ENCODE data around the gene CIRBP. TPM values are rescaled to one million over a fixed set of nuclear protein-coding genes. Genes with fewer than 3 reads are reported as not detected.

The CIRBP gene
- total and polyA plus RNA-seq, 9 of the 15 experiments (the other 6 are each of a cell fraction or from before 2014, with no cell fraction given), result 20.5 to 327 (median 176) TPM

DNA sequence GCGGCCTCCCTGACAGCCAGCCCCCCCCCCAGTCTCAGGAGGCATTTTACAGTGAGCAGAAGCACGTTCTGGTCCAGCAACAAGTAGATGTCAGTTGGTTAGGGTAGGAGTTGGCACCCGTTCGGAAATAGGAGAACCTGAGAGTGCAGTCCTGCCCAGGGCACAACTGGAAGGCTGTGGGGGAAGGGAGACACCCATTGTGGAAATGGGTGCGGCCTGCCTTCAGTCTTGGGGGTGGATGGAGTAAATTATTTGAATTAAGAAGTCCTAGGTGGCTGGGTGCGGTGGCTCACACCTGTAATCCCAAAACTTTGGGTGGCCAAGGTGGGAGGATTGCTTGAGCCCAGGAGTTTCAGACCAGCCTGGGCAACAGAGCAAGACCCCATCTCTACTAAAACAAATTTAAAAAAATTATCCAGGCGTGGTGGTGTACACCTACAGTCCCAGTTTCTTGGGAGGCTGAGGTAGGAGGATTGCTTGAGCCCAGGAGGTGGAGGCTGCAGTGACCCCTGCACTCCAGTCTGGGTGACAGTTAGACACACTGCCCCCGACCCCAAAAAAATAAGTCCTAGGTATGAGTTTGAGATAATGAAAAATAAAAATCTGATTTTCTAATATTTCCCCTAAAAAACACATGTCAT lies 1.2 kb downstream of the CIRBP start (continued):
- TF ChIP-seq, protein P1, sequence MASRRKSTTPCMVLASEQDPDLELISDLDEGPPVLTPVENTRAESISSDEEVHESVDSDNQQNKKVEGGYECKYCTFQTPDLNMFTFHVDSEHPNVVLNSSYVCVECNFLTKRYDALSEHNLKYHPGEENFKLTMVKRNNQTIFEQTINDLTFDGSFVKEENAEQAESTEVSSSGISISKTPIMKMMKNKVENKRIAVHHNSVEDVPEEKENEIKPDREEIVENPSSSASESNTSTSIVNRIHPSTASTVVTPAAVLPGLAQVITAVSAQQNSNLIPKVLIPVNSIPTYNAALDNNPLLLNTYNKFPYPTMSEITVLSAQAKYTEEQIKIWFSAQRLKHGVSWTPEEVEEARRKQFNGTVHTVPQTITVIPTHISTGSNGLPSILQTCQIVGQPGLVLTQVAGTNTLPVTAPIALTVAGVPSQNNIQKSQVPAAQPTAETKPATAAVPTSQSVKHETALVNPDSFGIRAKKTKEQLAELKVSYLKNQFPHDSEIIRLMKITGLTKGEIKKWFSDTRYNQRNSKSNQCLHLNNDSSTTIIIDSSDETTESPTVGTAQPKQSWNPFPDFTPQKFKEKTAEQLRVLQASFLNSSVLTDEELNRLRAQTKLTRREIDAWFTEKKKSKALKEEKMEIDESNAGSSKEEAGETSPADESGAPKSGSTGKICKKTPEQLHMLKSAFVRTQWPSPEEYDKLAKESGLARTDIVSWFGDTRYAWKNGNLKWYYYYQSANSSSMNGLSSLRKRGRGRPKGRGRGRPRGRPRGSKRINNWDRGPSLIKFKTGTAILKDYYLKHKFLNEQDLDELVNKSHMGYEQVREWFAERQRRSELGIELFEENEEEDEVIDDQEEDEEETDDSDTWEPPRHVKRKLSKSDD (conservative IDR thresholded peaks at IDR 0.05; ENCODE audit: low read length), result no peak
- TF ChIP-seq MLX (CRISPR knock-in tag; conservative IDR thresholded peaks at IDR 0.05) (0 out of 4 replicates have a peak, but pooled peaks of 1 of the 2 experiments have one; percentile 57), MCM3 (IDR thresholded peaks at IDR 0.05) (no peak), ZNF695 (CRISPR knock-in tag; IDR thresholded peaks at IDR 0.05) (no peak), POLR2A (conservative IDR thresholded peaks at IDR 0.05) (peak; percentile 37; the same call in 1 of the 2 replicates), RBM17 (IDR thresholded peaks at IDR 0.05; ENCODE audit: borderline replicate concordance, low read depth, low read length) (no peak), TEAD1 (CRISPR knock-in tag; IDR thresholded peaks at IDR 0.05) (no peak), PCBP2 (IDR thresholded peaks at IDR 0.05; ENCODE audit: low read depth, low read length, poor library complexity, severe bottlenecking) (no peak), ZC3H11A (IDR thresholded peaks at IDR 0.05; ENCODE audit: low read depth, low read length) (no peak), ZNF445 (CRISPR knock-in tag; IDR thresholded peaks at IDR 0.05; ENCODE audit: low read depth) (no peak), MAX (CRISPR knock-in tag; IDR thresholded peaks at IDR 0.05) (no peak), MAFF (IDR thresholded peaks at IDR 0.05; ENCODE audit: low read length) (0 out of 2 replicates have a peak, but pooled peaks have one; percentile 1), ZNF589 (CRISPR knock-in tag; IDR thresholded peaks at IDR 0.05; ENCODE audit: low read depth) (no peak), ZNF431 (CRISPR knock-in tag; IDR thresholded peaks at IDR 0.05) (no peak), DNMT1 (IDR thresholded peaks at IDR 0.05) (no peak), KDM2B (CRISPR knock-in tag; IDR thresholded peaks at IDR 0.05) (no peak), HMBOX1 (IDR thresholded peaks at IDR 0.05) (no peak), ZNF785 (CRISPR knock-in tag; IDR thresholded peaks at IDR 0.05) (no peak), HMGN3 (IDR thresholded peaks at IDR 0.05; ENCODE audit: borderline replicate concordance, extremely low read depth, insufficient read length, low read depth, low read length) (no peak)
- TF ChIP-seq, protein P2, sequence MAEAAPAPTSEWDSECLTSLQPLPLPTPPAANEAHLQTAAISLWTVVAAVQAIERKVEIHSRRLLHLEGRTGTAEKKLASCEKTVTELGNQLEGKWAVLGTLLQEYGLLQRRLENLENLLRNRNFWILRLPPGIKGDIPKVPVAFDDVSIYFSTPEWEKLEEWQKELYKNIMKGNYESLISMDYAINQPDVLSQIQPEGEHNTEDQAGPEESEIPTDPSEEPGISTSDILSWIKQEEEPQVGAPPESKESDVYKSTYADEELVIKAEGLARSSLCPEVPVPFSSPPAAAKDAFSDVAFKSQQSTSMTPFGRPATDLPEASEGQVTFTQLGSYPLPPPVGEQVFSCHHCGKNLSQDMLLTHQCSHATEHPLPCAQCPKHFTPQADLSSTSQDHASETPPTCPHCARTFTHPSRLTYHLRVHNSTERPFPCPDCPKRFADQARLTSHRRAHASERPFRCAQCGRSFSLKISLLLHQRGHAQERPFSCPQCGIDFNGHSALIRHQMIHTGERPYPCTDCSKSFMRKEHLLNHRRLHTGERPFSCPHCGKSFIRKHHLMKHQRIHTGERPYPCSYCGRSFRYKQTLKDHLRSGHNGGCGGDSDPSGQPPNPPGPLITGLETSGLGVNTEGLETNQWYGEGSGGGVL (CRISPR knock-in tag; IDR thresholded peaks at IDR 0.05), result no peak

Data from K562 (cell line).